GM20000 (cell line): ENCODE results near the gene BBC3.

Experiments used
- DNase-seq: peaks from one replicate; pipeline ENCODE4 v3.0.0; 2012; ENCODE audit warnings: low spot score
- TF ChIP-seq, protein P1 (sequence below): IDR thresholded peaks from 2 replicates; pipeline ENCODE4 v1.5.1; 2012; ENCODE audit warnings: mild to moderate bottlenecking, control low read depth; ENCODE audit errors: extremely low read depth, missing control alignments

Gene BBC3

DNA sequence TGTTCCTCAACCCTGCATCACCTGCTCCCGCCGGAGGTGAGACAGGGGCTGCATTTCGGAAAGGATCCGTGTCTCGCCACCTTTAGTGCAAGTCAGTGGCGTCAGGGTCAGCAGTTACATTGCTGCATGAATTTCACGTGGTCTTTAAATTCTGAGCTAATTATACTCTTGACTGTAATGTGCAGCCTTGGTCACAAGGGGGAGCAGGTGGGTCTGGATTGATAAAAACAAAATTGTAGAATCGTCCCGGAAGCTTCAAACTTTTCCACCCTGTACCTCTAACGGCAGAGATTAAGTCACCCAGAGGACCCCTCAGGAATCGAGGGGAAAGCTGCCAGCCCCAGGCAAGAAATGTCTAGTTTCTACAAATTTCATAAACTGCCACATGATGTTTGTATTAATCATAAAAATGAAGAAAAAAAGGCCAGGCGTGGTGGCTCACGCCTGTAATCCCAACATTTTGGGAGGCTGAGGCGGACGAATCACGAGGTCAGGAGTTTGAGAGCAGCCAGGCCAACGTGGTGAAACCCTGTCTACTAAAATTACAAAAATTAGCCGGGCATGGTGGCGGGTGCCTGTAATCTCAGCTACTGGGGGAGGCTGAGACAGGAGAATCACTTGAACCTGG lies 20.2 kb downstream of the BBC3 start:
- TF ChIP-seq, protein P1, sequence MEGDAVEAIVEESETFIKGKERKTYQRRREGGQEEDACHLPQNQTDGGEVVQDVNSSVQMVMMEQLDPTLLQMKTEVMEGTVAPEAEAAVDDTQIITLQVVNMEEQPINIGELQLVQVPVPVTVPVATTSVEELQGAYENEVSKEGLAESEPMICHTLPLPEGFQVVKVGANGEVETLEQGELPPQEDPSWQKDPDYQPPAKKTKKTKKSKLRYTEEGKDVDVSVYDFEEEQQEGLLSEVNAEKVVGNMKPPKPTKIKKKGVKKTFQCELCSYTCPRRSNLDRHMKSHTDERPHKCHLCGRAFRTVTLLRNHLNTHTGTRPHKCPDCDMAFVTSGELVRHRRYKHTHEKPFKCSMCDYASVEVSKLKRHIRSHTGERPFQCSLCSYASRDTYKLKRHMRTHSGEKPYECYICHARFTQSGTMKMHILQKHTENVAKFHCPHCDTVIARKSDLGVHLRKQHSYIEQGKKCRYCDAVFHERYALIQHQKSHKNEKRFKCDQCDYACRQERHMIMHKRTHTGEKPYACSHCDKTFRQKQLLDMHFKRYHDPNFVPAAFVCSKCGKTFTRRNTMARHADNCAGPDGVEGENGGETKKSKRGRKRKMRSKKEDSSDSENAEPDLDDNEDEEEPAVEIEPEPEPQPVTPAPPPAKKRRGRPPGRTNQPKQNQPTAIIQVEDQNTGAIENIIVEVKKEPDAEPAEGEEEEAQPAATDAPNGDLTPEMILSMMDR, result peak; percentile 77
- peak; percentile 75 for DNase-seq

- TF ChIP-seq, protein P1, result no peak
- no peak for DNase-seq
Observed at GRCh38 chr19:47210180-47210490, 20.9 kb downstream of the BBC3 start.

- no peak for DNase-seq
- TF ChIP-seq, protein P1, result no peak
Observed at GRCh38 chr19:47209319-47210179, 21.4 kb downstream of the BBC3 start.

GRCh38 chr19:47203254-47203653 lies 27.7 kb downstream of the BBC3 start:
- DNase-seq, result no peak
- TF ChIP-seq, protein P1, result no peak

- DNase-seq, result no peak
Observed at GRCh38 chr19:47200530-47200929, 30.5 kb downstream of the BBC3 start.

DNA sequence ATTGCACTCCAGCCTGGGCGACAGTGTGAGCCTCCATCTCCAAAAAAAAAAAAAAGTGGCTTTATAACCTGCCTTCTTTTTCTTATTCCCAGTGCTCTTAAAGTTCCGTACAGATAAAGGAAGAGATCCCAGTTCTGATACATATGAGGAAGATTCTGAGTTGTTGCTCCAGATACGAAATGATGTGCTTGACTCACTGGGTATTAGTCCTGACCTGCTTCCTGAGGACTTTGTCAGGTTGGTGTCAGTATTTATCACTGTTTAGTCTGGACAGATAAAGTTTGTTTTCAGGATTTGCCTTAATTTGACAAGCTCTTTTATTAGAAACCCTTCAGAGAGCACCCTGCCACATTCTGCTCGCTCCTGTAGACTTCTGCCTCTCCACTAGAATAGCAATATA lies 33.9 kb downstream of the BBC3 start:
- TF ChIP-seq, protein P1, result no peak
- no peak for DNase-seq

More at GRCh38 chr19:47200530-47200929, 30.5 kb downstream of the BBC3 start:
- TF ChIP-seq, protein P1, result no peak

- no peak for DNase-seq
- TF ChIP-seq, protein P1, result no peak
Observed at GRCh38 chr19:47195434-47195833, 35.6 kb downstream of the BBC3 start.
